HG03159 (cell line): ENCODE data around the gene MAP1B.

Source experiments
- ATAC-seq: cut with Tn5 transposase; IDR thresholded peaks from one replicate; pipeline ENCODE4 v1.9.1; 2021; ENCODE audit warnings: mild to moderate bottlenecking, moderate library complexity; ENCODE audit not compliant: unreplicated experiment

MAP1B gene

GRCh38 chr5:72187388-72188075, 80.3 kb downstream of the MAP1B start:
- no peak for ATAC-seq

DNA sequence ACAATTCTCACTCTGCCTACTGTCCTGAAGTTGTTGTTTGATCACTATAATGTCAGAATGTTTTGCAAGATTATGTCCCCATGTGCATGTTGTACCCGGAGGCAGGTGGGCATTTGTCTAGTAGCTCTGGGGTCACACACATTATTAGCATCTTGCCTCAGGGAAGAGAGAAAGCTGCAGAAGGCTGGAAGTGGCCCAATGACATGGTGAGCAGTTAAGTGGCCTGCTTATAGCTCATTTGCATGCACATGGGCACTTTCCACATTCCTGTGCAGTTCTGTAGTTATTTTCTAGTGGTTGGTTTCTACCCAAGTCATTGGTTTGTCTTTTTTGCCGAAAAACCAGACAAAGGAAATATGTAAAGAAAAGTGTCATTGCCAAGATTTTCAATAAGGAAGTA, 80.9 kb downstream of the MAP1B start:
- ATAC-seq = no peak

- ATAC-seq = no peak
Observed at GRCh38 chr5:72189146-72189545, 81.9 kb downstream of the MAP1B start.

DNA sequence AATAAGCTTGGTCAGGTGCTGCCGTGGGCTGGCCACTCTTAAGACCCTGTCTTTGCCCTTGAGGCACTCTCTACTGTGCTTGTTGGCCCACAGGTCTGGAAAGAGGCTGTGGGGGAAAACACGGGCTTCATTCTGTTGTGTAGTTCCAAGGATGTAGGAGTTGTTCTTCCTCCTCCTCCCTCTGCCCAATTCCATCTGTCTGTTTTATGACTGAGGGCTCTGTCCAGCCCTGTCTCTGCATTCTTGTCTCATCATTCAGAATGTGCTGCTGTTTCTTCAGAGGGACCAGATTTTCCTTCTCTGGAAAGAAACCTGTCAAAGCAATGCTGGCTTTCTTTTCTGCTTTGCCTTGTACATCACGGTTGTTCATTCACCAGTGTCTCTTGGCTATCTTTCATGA, 84.1 kb downstream of the MAP1B start:
- no peak for ATAC-seq

DNA sequence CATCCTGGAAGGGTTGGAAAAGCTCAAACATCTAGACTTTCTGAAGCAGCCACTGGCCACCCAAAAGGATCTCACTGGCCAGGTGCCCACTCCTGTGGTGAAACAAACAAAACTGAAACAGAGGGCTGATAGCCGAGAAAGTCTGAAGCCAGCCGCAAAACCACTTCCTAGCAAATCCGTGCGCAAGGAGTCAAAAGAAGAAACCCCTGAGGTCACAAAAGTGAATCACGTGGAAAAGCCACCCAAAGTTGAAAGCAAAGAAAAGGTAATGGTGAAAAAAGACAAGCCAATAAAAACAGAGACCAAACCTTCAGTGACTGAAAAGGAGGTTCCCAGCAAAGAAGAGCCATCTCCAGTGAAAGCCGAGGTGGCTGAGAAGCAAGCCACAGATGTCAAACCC, 87.6 kb downstream of the MAP1B start:
- peak; percentile 95 for ATAC-seq

DNA sequence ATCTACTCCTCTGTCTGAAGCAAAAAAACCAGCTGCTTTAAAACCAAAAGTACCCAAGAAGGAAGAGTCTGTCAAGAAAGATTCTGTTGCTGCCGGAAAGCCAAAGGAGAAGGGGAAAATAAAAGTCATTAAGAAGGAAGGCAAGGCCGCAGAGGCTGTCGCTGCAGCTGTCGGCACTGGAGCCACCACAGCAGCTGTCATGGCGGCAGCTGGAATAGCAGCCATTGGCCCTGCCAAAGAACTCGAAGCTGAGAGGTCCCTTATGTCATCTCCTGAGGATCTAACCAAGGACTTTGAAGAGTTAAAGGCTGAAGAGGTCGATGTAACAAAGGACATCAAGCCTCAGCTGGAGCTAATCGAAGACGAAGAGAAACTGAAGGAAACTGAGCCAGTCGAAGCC, 88.3 kb downstream of the MAP1B start:
- ATAC-seq = no peak

GRCh38 chr5:72197393-72197792, 90.1 kb downstream of the MAP1B start:
- no peak for ATAC-seq

DNA sequence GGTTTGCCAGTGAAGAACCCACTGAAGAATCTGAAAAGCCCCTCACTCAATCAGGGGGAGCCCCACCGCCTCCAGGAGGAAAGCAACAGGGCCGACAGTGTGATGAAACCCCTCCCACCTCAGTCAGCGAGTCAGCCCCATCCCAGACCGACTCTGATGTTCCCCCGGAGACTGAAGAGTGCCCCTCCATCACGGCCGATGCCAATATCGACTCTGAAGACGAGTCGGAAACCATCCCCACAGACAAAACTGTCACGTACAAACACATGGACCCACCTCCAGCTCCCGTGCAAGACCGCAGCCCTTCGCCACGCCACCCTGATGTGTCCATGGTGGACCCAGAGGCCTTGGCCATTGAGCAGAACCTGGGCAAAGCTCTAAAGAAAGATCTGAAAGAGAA, 92.4 kb downstream of the MAP1B start:
- no peak for ATAC-seq

GRCh38 chr5:72202331-72202825, 95.1 kb downstream of the MAP1B start:
- ATAC-seq = no peak

GRCh38 chr5:72203251-72203845, 96.1 kb downstream of the MAP1B start:
- no peak for ATAC-seq

GRCh38 chr5:72204946-72205345, 97.7 kb downstream of the MAP1B start:
- ATAC-seq = no peak

DNA sequence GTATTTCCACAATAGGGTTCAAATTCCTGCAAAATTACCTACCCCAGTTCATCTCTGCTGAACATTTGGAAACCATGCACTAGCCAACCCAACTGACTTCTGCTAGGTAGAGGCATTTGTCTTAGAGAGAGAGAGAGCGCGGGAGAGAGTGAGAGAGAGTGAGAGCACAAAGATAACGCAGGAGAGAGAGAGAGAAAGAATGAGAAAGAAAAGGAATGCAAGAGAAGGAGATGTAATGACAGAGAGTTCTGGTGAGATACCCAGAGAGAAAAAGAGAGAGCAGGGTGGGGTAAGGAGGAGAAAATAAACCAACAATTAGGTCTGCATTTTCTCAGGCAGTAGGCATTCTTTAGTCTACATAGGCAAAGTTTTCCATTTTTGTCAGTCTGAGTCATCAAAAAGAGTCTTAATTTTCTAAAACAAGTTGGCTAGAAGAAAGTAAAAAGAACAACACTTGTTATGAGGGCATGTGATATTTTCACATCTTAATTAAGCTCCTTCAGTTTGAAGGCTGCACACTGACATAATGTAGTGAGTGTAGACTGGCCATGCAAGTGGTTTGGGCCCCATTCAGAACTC, 98.2 kb downstream of the MAP1B start:
- no peak for ATAC-seq

GRCh38 chr5:72206160-72206559, 98.9 kb downstream of the MAP1B start:
- no peak for ATAC-seq

DNA sequence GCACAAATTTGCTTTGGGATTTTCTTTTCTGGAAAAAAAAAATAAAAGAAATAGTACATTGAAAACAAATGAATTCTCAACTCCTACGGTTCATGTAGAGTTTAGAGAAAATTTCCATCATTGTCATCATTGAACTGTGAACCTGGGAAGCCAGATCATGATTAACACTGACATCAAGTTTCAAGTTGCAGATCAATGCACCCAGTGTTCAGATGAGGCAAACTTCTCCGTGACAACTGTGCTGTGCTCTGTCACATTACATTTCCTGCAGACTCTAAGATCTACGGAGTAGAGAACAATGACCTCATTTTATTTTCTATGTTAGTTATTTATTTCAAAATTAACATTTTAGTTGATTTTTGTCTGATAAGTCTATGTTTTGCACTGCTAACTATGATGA, 99.7 kb downstream of the MAP1B start:
- no peak for ATAC-seq

DNA sequence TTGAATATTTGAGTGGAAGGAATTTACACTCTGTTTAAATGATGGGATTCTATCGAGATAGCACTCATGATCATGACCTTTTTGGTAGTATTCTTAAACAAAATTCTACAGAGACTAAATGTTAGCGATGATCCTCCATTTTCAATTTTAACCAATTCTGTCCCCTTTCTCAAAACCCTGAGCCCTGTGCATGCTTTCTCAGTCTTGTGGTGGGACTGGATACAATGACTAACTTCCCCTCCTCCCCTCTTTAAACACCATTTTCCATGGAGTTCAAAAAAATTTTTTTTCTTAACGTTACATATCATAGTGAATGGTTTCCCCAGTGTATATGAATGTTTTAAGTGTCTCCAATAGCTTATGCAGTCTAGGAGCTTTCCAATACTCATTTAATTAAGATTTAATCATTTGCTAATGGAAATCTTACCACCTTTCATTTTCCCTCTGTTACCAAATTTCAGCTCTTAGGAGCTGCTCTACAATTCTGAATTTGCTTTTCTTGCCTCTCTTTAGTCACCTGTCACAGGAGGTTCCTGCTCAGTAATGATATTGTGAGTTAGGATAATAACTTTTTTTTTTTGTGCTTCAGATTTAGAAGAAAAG, 101.2 kb downstream of the MAP1B start:
- no peak for ATAC-seq

- no peak for ATAC-seq
Observed at GRCh38 chr5:72209147-72210115, 102.2 kb downstream of the MAP1B start.

DNA sequence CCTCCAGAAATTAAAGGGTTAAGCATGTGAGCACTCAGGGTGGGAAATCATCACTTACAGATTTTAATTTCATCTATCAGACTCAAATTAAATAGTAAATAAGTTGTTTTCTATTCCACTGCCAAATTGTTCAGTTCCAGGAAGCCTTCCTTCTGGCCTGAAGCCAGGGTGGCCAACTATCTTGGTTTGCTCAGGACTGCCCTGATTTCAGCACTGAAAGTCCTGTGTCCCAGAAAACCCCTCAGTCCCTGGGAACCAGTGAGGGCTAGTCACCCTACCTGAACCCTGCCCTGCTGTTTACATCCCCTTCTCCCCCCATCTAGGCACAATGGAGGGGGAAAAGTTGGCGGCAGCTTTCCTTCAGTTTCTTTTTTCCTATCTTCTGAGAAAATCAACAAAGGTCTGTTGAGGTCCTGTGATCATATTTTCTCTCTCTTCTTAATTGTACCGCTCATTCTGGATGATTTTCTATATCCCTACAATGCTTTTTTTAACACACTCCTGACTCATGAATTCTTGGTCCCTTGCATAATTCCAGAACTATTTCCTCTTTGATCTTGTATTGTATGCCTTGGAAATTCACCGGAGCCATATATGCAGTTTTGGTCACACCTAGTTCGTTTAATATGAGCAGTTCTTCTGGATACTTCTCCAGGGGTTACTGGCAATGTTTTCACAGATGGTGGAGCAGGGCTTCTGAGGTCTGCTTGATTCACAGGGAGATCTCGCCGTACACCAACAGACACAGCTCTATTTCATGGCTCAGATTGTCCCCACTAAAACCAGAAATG, 103.8 kb downstream of the MAP1B start:
- ATAC-seq = no peak

- ATAC-seq = no peak
Observed at GRCh38 chr5:72212171-72212570, 104.9 kb downstream of the MAP1B start.

DNA sequence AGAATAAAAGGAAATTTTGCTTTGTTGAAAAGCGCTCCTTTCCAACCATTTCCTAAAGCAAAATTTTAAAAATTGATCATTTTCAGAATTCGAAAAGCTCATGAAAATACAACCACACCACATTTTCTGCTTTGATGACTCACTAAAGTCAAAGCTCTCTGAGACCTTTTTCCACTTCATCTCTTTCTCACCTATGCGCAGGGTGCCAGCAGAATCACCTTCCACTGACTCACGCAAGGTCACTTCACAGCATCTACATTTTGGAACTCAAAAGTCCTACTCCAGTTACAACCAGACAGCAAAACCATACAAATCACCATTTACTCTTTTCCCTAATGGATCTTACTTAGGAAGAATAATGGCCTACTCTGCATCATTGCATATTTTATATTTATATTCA, 106.2 kb downstream of the MAP1B start:
- ATAC-seq = no peak

DNA sequence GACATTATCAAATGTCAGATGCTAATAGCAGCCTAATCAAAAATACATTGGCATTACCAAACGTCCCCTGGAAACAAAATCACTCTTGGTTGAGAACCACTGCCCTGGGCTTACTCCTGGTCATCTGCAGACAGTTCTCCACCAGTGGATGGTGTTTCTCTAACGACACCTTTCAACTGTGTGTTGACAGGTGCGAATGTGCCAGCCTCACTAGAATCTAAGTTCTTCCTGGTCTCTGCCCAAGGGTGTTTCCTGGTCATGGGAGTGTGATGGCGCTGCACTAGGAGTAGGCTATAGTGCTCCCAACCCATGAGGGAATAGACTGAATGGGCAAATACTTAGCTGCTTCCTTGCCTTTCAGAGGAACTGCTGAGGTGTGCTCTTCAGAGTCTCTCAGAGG, 106.9 kb downstream of the MAP1B start:
- ATAC-seq = no peak
